ENCODE data around the gene NFIC. TPM values are rescaled to one million over a fixed set of nuclear protein-coding genes. Genes with fewer than 3 reads are reported as not detected.

NFIC gene
- total RNA-seq, 1 donor from 2014 or later: 142 TPM

DNA sequence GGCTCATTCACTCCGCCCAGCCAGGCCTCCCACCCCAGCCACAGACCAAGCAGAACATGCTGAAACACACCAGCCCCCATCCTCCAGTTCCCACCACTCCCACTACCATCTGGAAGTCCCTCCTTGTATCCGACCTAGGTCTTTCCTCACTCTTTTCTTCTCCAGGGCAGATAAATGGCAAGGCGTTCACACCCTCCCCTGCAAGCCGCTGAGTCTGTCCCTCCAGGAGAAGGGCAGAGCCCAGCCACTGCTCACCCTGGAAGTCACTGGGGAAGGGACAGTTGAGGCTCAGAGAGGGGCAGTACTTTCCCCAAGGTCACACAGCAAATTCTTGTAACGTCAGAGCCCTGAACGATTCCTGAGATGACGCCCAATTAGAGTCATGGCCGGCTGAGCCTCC, 45.5 kb upstream of the NFIC start:
- no peak overlapping the region for H3K4me3 ChIP-seq
- H3K4me1 ChIP-seq: no peaks in the 10 kb centered on the region
- H3K27me3 ChIP-seq: no peaks in the 10 kb centered on the region
- no peaks in the 10 kb centered on the region for H3K36me3 ChIP-seq
- TF ChIP-seq POLR2AphosphoS5 (IDR thresholded peaks at IDR 0.05; ENCODE audit: insufficient read depth in 1 of 2, low read depth in 1 of 2): no peak
- H3K27ac ChIP-seq: no peak overlapping the region
- DNase-seq (ENCODE audit: extremely low spot score in 2 of 2): no peak
- intact Hi-C loops (cut with DNase I): loop anchor here (5.0 kb wide), 1 partner anchor 151 kb away; no protein-coding TSS in a partner anchor
- H3K9me3 ChIP-seq: no peaks in the 10 kb centered on the region

DNA sequence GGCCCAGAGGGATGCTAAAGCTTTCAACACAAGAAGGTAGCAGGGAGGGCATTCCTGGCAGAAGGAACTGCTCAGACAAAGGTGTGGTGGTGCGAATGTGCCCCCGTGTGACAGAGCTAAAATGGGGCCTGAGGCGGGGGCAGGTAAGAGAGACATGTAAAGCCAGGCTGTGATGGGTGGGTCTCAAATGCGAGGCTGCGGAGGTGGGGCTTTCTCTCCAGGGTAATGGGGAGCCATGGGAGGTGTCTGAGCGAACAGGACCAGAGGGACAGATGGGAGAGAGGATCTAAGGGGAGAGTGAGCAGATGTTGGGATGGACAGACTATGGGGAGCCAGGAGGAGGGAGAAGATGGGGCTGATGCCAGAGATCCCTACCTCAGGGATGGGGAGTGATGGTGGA, 44.7 kb upstream of the NFIC start:
- Histone ChIP-seq H3K27ac (no peak overlapping the region), H3K36me3 (no peaks in the 10 kb centered on the region), H3K9me3 (no peaks in the 10 kb centered on the region), H3K27me3 (no peaks in the 10 kb centered on the region), H3K4me1 (no peaks in the 10 kb centered on the region), H3K4me3 (no peak overlapping the region)
- no peak for DNase-seq (ENCODE audit: extremely low spot score in 2 of 2)
- TF ChIP-seq, protein P1, sequence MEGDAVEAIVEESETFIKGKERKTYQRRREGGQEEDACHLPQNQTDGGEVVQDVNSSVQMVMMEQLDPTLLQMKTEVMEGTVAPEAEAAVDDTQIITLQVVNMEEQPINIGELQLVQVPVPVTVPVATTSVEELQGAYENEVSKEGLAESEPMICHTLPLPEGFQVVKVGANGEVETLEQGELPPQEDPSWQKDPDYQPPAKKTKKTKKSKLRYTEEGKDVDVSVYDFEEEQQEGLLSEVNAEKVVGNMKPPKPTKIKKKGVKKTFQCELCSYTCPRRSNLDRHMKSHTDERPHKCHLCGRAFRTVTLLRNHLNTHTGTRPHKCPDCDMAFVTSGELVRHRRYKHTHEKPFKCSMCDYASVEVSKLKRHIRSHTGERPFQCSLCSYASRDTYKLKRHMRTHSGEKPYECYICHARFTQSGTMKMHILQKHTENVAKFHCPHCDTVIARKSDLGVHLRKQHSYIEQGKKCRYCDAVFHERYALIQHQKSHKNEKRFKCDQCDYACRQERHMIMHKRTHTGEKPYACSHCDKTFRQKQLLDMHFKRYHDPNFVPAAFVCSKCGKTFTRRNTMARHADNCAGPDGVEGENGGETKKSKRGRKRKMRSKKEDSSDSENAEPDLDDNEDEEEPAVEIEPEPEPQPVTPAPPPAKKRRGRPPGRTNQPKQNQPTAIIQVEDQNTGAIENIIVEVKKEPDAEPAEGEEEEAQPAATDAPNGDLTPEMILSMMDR (IDR thresholded peaks at IDR 0.05): no peak
- no peak for TF ChIP-seq POLR2A (IDR thresholded peaks at IDR 0.05)
- TF ChIP-seq POLR2AphosphoS5 (IDR thresholded peaks at IDR 0.05; ENCODE audit: insufficient read depth in 1 of 2, low read depth in 1 of 2): no peak
- intact Hi-C loops (cut with DNase I): loop anchor here (5.0 kb wide), 1 partner anchor 151 kb away; no protein-coding TSS in a partner anchor

DNA sequence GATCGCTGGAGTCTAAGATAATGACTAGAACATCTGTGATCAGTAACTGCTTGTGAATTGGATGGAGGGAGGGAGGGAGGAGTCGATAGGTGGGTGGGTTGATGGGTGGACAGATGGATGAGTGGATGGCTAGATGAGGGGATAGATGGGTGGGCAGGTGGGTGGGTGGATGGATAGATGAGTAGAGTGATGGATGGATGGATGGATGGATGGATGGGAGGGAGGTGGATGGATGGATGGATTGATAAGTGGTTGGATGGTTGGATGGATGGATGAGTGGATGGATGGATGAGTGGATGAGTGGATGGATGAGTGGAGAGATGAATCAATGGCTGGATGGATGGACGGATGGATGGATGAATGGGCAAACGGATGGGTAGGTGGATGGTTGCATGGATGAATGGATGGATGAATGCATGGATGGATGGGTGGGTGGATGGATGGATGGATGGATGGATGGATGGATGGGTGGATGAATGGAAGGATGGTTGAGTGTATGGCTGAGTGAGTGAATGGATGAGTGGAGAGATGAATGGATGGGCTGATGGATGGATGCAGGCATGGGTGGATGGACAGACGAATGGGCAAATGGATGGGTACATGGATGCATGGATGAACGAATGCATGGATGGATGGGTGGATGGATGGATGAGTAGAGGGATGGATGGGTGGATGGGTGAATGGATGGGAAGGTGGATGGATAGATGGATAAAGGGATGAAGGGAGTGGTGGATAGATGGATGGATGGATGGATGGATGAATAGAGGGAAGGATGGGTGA, 44.0 kb upstream of the NFIC start:
- Histone ChIP-seq H3K36me3 (no peaks in the 10 kb centered on the region), H3K27ac (no peak overlapping the region), H3K4me1 (no peaks in the 10 kb centered on the region), H3K9me3 (no peaks in the 10 kb centered on the region), H3K27me3 (no peaks in the 10 kb centered on the region), H3K4me3 (no peak overlapping the region)
- intact Hi-C loops (cut with DNase I): loop anchor here (5.0 kb wide), 1 partner anchor 150 kb away; no protein-coding TSS in a partner anchor
- no peak for TF ChIP-seq POLR2AphosphoS5 (IDR thresholded peaks at IDR 0.05; ENCODE audit: insufficient read depth in 1 of 2, low read depth in 1 of 2)
- TF ChIP-seq, protein P1 (IDR thresholded peaks at IDR 0.05): no peak
- no peak for TF ChIP-seq POLR2A (IDR thresholded peaks at IDR 0.05)
- DNase-seq (ENCODE audit: extremely low spot score in 2 of 2): no peak

DNA sequence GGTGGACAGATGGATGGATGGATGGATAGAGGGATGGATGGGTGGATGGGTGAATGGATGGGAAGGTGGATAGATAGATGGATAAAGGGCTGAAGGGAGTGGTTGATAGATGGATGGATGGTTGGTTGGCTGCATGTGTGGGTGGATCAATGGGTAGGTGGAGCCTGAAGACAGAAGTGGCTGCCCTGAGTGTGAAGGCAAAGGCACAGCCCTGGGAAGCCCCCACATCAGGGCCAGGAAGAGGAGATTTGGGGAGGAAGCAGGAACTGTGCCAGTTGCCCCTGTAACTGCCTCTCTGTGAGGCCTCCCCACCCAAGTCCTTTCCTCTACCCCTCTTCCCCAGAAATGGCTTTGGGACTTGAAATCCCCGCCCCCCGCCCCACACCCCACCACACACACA, 43.4 kb upstream of the NFIC start:
- Histone ChIP-seq H3K36me3 (no peaks in the 10 kb centered on the region), H3K27ac (no peak overlapping the region), H3K9me3 (no peaks in the 10 kb centered on the region), H3K4me3 (no peak overlapping the region), H3K27me3 (no peaks in the 10 kb centered on the region), H3K4me1 (no peaks in the 10 kb centered on the region)
- intact Hi-C loops (cut with DNase I): loop anchor here (5.0 kb wide), 1 partner anchor 149 kb away; no protein-coding TSS in a partner anchor
- no peak for DNase-seq (ENCODE audit: extremely low spot score in 2 of 2)
- TF ChIP-seq POLR2A (IDR thresholded peaks at IDR 0.05) (no peak), POLR2AphosphoS5 (IDR thresholded peaks at IDR 0.05; ENCODE audit: insufficient read depth in 1 of 2, low read depth in 1 of 2) (no peak)

DNA sequence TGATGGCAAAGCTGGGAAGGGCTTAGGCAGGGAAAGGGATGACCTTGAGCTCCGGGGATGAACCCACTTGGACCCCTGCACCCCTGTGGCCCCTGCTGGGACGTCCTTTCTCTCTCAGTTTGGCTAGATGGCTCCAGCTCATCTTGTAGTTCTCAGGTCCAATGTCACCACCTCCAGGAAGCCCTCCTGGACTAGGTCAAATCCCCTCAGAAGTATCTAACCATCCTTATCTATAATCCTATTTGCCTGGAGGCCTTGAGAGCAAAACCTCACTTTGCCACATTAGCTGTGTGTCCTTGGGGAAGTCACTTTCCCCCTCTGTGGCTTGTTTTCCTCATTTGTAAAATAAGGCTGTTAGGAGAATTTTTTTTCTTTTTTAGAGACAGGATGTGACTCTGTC, 42.7 kb upstream of the NFIC start:
- Histone ChIP-seq H3K4me1 (no peaks in the 10 kb centered on the region), H3K9me3 (no peaks in the 10 kb centered on the region), H3K4me3 (no peak overlapping the region), H3K36me3 (no peaks in the 10 kb centered on the region), H3K27me3 (no peaks in the 10 kb centered on the region), H3K27ac (no peak overlapping the region)
- no peak for DNase-seq (ENCODE audit: extremely low spot score in 2 of 2)
- intact Hi-C loops (cut with DNase I): loop anchor here (5.0 kb wide), 1 partner anchor 149 kb away; no protein-coding TSS in a partner anchor
- TF ChIP-seq POLR2A (IDR thresholded peaks at IDR 0.05) (no peak), POLR2AphosphoS5 (IDR thresholded peaks at IDR 0.05; ENCODE audit: insufficient read depth in 1 of 2, low read depth in 1 of 2) (no peak)
- TF ChIP-seq, protein P1 (IDR thresholded peaks at IDR 0.05): no peak

DNA sequence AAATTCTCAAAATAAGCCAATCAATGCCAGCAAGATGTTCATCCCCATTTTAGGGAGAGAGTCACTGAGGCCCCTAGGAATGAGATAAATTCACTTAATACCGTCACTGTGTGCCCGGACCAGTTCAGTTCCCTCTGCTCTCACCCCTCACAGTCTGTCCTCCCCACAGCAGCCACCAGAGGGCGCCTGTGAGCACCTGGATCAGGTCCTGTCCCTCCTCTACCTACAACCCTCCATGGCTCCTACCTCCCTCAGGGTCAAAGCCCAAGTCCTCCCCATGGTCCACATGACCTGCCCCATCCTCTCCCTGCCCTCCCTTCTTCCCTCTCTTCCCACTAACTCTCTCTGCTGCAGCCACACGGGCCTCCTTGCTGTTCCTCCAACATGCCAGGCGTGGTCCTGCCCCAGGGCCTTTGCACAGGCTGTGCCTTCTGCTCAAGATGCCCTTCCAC, 42.0 kb upstream of the NFIC start:
- Histone ChIP-seq H3K36me3 (no peaks in the 10 kb centered on the region), H3K27me3 (no peaks in the 10 kb centered on the region), H3K9me3 (no peaks in the 10 kb centered on the region), H3K4me3 (no peak overlapping the region), H3K27ac (no peak overlapping the region), H3K4me1 (no peaks in the 10 kb centered on the region)
- no peak for DNase-seq (ENCODE audit: extremely low spot score in 2 of 2)
- TF ChIP-seq POLR2AphosphoS5 (IDR thresholded peaks at IDR 0.05; ENCODE audit: insufficient read depth in 1 of 2, low read depth in 1 of 2): no peak
- TF ChIP-seq, protein P1 (IDR thresholded peaks at IDR 0.05): peak; percentile 25 to 60 (median 46)
- TF ChIP-seq POLR2A (IDR thresholded peaks at IDR 0.05): no peak
- intact Hi-C loops (cut with DNase I): loop anchor here (5.0 kb wide), 1 partner anchor 148 kb away; no protein-coding TSS in a partner anchor
